Esophagus squamous epithelium (tissue), 5 donors: ENCODE data around the gene PDE3A. TPM values are rescaled to one million over a fixed set of nuclear protein-coding genes. Genes with fewer than 3 reads are reported as not detected.

Experiments
- DNase-seq: peaks from one replicate; lab custom pipeline; 2025; lab: John Stamatoyannopoulos, UW
- H3K27ac ChIP-seq, 4 donors: fragments of 200-600 bp; sonication (generic); one replicate each; pipeline ENCODE4 v1.5.1; 2016 to 2019; ENCODE audit warnings: mild to moderate bottlenecking in 1 of 4
- H3K27me3 ChIP-seq, 4 donors: fragments of 200-600 bp; sonication (generic); 1 replicate in 3 of 4; 2 replicates in 1 of 4; pipeline versions ENCODE4 v1.5.1 to v1.6.0; 2017 to 2021; ENCODE audit warnings: antibody characterized with exemption in 1 of 4
- H3K36me3 ChIP-seq, 3 donors: fragments of 200-600 bp; sonication (generic); one replicate each; pipeline ENCODE4 v1.5.1; 2016 to 2019
- H3K4me1 ChIP-seq, 3 donors: fragments of 200-600 bp; sonication (generic); one replicate each; pipeline ENCODE4 v1.5.1; 2017 to 2019
- H3K4me3 ChIP-seq, 4 donors: fragments of 200-600 bp; sonication (generic); 1 replicate in 3 of 4; 2 replicates in 1 of 4; pipeline ENCODE4 v1.5.1; 2016 to 2019; ENCODE audit warnings: mild to moderate bottlenecking in 2 of 4, moderate library complexity in 1 of 4
- H3K9me3 ChIP-seq, 3 donors: fragments of 200-600 bp; sonication (generic); one replicate each; pipeline ENCODE4 v1.5.1; 2016 to 2019
- CTCF ChIP-seq, 6 experiments: fragments of 450-650 bp in 4 of 6; fragments of 200-600 bp in 2 of 6; sonication (generic) in 2 of 6; IDR thresholded peaks; one replicate each; pipeline ENCODE4 v1.5.1; 2016 to 2019; ENCODE audit warnings: antibody characterized with exemption in 6 of 6, mild to moderate bottlenecking in 4 of 6, moderate library complexity in 4 of 6
- POLR2A ChIP-seq, 4 donors: fragments of 450-650 bp; IDR thresholded peaks; one replicate each; pipeline ENCODE4 v1.6.1; 2017; ENCODE audit warnings: antibody characterized with exemption in 4 of 4, mild to moderate bottlenecking in 4 of 4, moderate library complexity in 3 of 4
- WGBS, 2 donors: methylation state at CpG; one replicate each; pipeline ENCODE4 v1.1.5; 2018; 5-methylcytosine and 5-hydroxymethylcytosine counted together
- intact Hi-C: fragments of 100-400 bp; cut with DNase I; formaldehyde crosslinking; loops from one replicate; pipeline ENCODE4 v1.15.0; 2022
- total RNA-seq, 4 donors: library from RNA; depleted of rRNA; stranded (reverse); fragments of >200 nt; gene quantifications; one replicate each; pipeline ENCODE4 v1.1.0, GENCODE V29; 2016
- donor health status: DM: yes; HTN: yes; CAD: no.

PDE3A gene
- total RNA-seq, 4 donors from 2014 or later: 0.30 to 5.5 (median 3.1) TPM

- intact Hi-C loops: no loop called here
- Histone ChIP-seq H3K4me3 (no peak overlapping the region), H3K27me3 (no peaks in the 10 kb centered on the region), H3K36me3 (no peaks in the 10 kb centered on the region), H3K9me3 (no peaks in the 10 kb centered on the region), H3K4me1 (peaks cover 0 to 2% (median 0%) of the 10 kb centered on the region in 3 donors), H3K27ac (no peak overlapping the region)
- WGBS, 2 donors: 62 to 65% methylated on average over 2 of the region's 2 CpGs
- TF ChIP-seq POLR2A (IDR thresholded peaks at IDR 0.05): no peak
- TF ChIP-seq CTCF (IDR thresholded peaks at IDR 0.05): no peak
- DNase-seq: no peak
These were observed 12.3 kb upstream of the PDE3A start for GRCh38 chr12:20356048-20356447.

- H3K27me3 ChIP-seq: no peaks in the 10 kb centered on the region
- no peaks in the 10 kb centered on the region for H3K9me3 ChIP-seq
- no peaks in the 10 kb centered on the region for H3K36me3 ChIP-seq
- H3K4me1 ChIP-seq: no peaks in the 10 kb centered on the region
- H3K27ac ChIP-seq: no peak overlapping the region
- no peak for DNase-seq
- TF ChIP-seq POLR2A (IDR thresholded peaks at IDR 0.05) (no peak), CTCF (IDR thresholded peaks at IDR 0.05) (no peak)
- no peak overlapping the region for H3K4me3 ChIP-seq
- intact Hi-C loops: no loop called here
- WGBS, 2 donors: 87 to 89% methylated on average over 3 of the region's 3 CpGs
These were observed 7.9 kb upstream of the PDE3A start for GRCh38 chr12:20360407-20360806.

GRCh38 chr12:20361416-20361815, 6.9 kb upstream of the PDE3A start:
- no peaks in the 10 kb centered on the region for H3K4me1 ChIP-seq
- H3K36me3 ChIP-seq: no peaks in the 10 kb centered on the region
- intact Hi-C loops: no loop called here
- 85 to 88% methylated on average over 3 of the region's 3 CpGs for WGBS, 2 donors
- H3K27me3 ChIP-seq: no peaks in the 10 kb centered on the region
- DNase-seq: no peak
- no peak for TF ChIP-seq POLR2A (IDR thresholded peaks at IDR 0.05)
- TF ChIP-seq CTCF (IDR thresholded peaks at IDR 0.05): no peak
- H3K27ac ChIP-seq: no peak overlapping the region
- H3K4me3 ChIP-seq: no peak overlapping the region
- no peaks in the 10 kb centered on the region for H3K9me3 ChIP-seq

- no peaks in the 10 kb centered on the region for H3K9me3 ChIP-seq
- peaks cover 0 to 4% (median 0%) of the 10 kb centered on the region in 4 donors for H3K27me3 ChIP-seq
- H3K4me3 ChIP-seq: no peak overlapping the region
- H3K36me3 ChIP-seq: no peaks in the 10 kb centered on the region
- no peak overlapping the region for H3K27ac ChIP-seq
- 55 to 80% methylated on average over 4 of the region's 4 CpGs for WGBS, 2 donors
- TF ChIP-seq CTCF (IDR thresholded peaks at IDR 0.05): no peak
- TF ChIP-seq POLR2A (IDR thresholded peaks at IDR 0.05): no peak
- intact Hi-C loops: no loop called here
- no peak for DNase-seq
- peaks cover 2 to 20% (median 3%) of the 10 kb centered on the region in 3 donors for H3K4me1 ChIP-seq
These were observed 3.8 kb upstream of the PDE3A start for GRCh38 chr12:20364501-20364900.

- Histone ChIP-seq H3K4me3 (no peak overlapping the region), H3K27ac (no peak overlapping the region), H3K36me3 (no peaks in the 10 kb centered on the region), H3K27me3 (peaks cover 0 to 25% (median 0%) of the 10 kb centered on the region in 4 donors), H3K4me1 (peaks cover 6 to 27% (median 11%) of the 10 kb centered on the region in 3 donors), H3K9me3 (no peaks in the 10 kb centered on the region)
- 84 to 85% methylated on average over 2 of the region's 2 CpGs for WGBS, 2 donors
- DNase-seq: no peak
- TF ChIP-seq POLR2A (IDR thresholded peaks at IDR 0.05): no peak
- no peak for TF ChIP-seq CTCF (IDR thresholded peaks at IDR 0.05)
- intact Hi-C loops: no loop called here
These were observed 1.4 kb upstream of the PDE3A start for GRCh38 chr12:20366776-20367409.
